ENCODE results near the gene NUP50.
A peak's percentile ranks its signal among the peaks of the same experiment; 100 is the strongest.

NUP50 gene

GRCh38 chr22:45131749-45132148, 32.0 kb upstream of the NUP50 start:
- Histone ChIP-seq H2BK5ac (ENCODE audit: low read depth, low read length, poor library complexity, severe bottlenecking) (no peak overlapping the region), H3K14ac (ENCODE audit: low read length in 2 of 2) (no peak overlapping the region), H2BK120ac (ENCODE audit: low read depth, low read length) (no peak overlapping the region), H3K9me3 (ENCODE audit: control insufficient read depth, low read length) (peaks cover 14% of the 10 kb centered on the region), H2BK12ac (ENCODE audit: low read length in 2 of 2) (no peak overlapping the region), H2AFZ (ENCODE audit: low read depth, low read length) (no peak overlapping the region), H3K4me3 (ENCODE audit: insufficient read depth in 1 of 2, low read depth in 1 of 2, low read length in 2 of 2) (no peak overlapping the region), H3K4ac (ENCODE audit: low read depth in 1 of 2, low read length in 2 of 2) (no peak overlapping the region), H3K9ac (ENCODE audit: low read length) (no peak overlapping the region), H3K4me2 (ENCODE audit: low read length, poor library complexity, severe bottlenecking) (no peak overlapping the region), H3K36me3 (ENCODE audit: control insufficient read depth in 1 of 2, insufficient read depth in 2 of 2, low read depth in 1 of 2, low read length in 2 of 2) (peaks cover 12 to 33% of the 10 kb centered on the region in 2 experiments), H3K27me3 (ENCODE audit: control insufficient read depth in 1 of 2, insufficient read depth in 1 of 2, low read length in 2 of 2) (no peaks in the 10 kb centered on the region), H3K23ac (ENCODE audit: low read length in 2 of 2) (no peak overlapping the region), H2BK15ac (ENCODE audit: low read depth, poor library complexity, severe bottlenecking) (no peak overlapping the region), H3K18ac (ENCODE audit: low read depth in 1 of 2, low read length in 2 of 2) (no peak overlapping the region), H3K79me1 (replicated peaks; ENCODE audit: low read length, poor library complexity, severe bottlenecking) (peaks cover 8% of the 10 kb centered on the region), H4K91ac (ENCODE audit: low read length) (no peak overlapping the region), H3K27ac (ENCODE audit: low read length, poor library complexity, severe bottlenecking) (no peak overlapping the region), H4K8ac (ENCODE audit: low read length) (no peak overlapping the region), H2AK5ac (ENCODE audit: low read length, severe bottlenecking) (no peak overlapping the region), H3K4me1 (ENCODE audit: control insufficient read depth, insufficient read depth, low read depth, low read length) (peaks cover 4% of the 10 kb centered on the region)
- no peak for DNase-seq
- WGBS: 95% methylated on average over 3 of the region's 3 CpGs

GRCh38 chr22:45134313-45134712, 29.4 kb upstream of the NUP50 start:
- Histone ChIP-seq H3K27me3 (ENCODE audit: control insufficient read depth in 1 of 2, insufficient read depth in 1 of 2, low read length in 2 of 2) (no peaks in the 10 kb centered on the region), H3K23ac (ENCODE audit: low read length in 2 of 2) (no peak overlapping the region)

GRCh38 chr22:45136594-45136993, 27.1 kb upstream of the NUP50 start:
- WGBS: no CpG with 5 or more reads among the region's 2 CpGs

More at GRCh38 chr22:45134313-45134712, 29.4 kb upstream of the NUP50 start:
- no peak overlapping the region for H3K27ac ChIP-seq (ENCODE audit: low read length, poor library complexity, severe bottlenecking)
- H2BK5ac ChIP-seq (ENCODE audit: low read depth, low read length, poor library complexity, severe bottlenecking): no peak overlapping the region
- no peak overlapping the region for H3K4me2 ChIP-seq (ENCODE audit: low read length, poor library complexity, severe bottlenecking)
- H3K14ac ChIP-seq (ENCODE audit: low read length in 2 of 2): no peak overlapping the region
- DNase-seq: no peak
- no peak overlapping the region for H2AFZ ChIP-seq (ENCODE audit: low read depth, low read length)
- no peak overlapping the region for H2BK12ac ChIP-seq (ENCODE audit: low read length in 2 of 2)
- H3K4me3 ChIP-seq (ENCODE audit: insufficient read depth in 1 of 2, low read depth in 1 of 2, low read length in 2 of 2): peak overlapping the region in 1 of 2 experiments; percentile 23
- H3K9me3 ChIP-seq (ENCODE audit: control insufficient read depth, low read length): peaks cover 14% of the 10 kb centered on the region
- no peak overlapping the region for H3K18ac ChIP-seq (ENCODE audit: low read depth in 1 of 2, low read length in 2 of 2)
- H3K4ac ChIP-seq (ENCODE audit: low read depth in 1 of 2, low read length in 2 of 2): no peak overlapping the region
- no peak overlapping the region for H2BK120ac ChIP-seq (ENCODE audit: low read depth, low read length)
- H4K91ac ChIP-seq (ENCODE audit: low read length): peak overlapping the region; percentile 46
- no peak overlapping the region for H2AK5ac ChIP-seq (ENCODE audit: low read length, severe bottlenecking)
- peaks cover 12 to 38% of the 10 kb centered on the region in 2 experiments for H3K36me3 ChIP-seq (ENCODE audit: control insufficient read depth in 1 of 2, insufficient read depth in 2 of 2, low read depth in 1 of 2, low read length in 2 of 2)
- H2BK15ac ChIP-seq (ENCODE audit: low read depth, poor library complexity, severe bottlenecking): no peak overlapping the region
- H3K4me1 ChIP-seq (ENCODE audit: control insufficient read depth, insufficient read depth, low read depth, low read length): no peaks in the 10 kb centered on the region
- H4K8ac ChIP-seq (ENCODE audit: low read length): no peak overlapping the region
- H3K79me1 ChIP-seq (replicated peaks; ENCODE audit: low read length, poor library complexity, severe bottlenecking): peaks cover 8% of the 10 kb centered on the region
- 96% methylated on average over 5 of the region's 5 CpGs for WGBS
- H3K9ac ChIP-seq (ENCODE audit: low read length): no peak overlapping the region

DNA sequence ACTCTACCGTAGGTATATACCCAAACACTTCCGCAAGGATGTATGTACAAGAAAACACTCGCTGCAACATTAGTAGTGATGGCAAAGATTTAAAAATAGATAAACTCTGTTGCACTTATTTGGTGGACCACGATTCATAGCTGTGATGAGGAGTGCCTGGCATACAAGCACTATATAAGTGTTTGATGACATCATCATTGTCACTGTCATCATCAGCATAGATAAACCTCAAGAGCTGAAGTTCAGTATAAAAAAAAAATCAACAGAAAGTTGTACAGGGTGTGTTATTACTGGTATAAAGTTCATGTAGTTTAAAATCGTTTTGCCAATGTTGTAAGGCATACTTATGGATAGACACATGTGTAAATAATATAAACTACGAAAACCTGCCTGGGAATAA, 24.0 kb upstream of the NUP50 start:
- no peak overlapping the region for H3K23ac ChIP-seq (ENCODE audit: low read length in 2 of 2)
- peaks cover 10% of the 10 kb centered on the region for H3K9me3 ChIP-seq (ENCODE audit: control insufficient read depth, low read length)
- no peak overlapping the region for H2AK5ac ChIP-seq (ENCODE audit: low read length, severe bottlenecking)
- H3K14ac ChIP-seq (ENCODE audit: low read length in 2 of 2): no peak overlapping the region
- H3K4me1 ChIP-seq (ENCODE audit: control insufficient read depth, insufficient read depth, low read depth, low read length): no peaks in the 10 kb centered on the region
- no peak overlapping the region for H2BK120ac ChIP-seq (ENCODE audit: low read depth, low read length)
- no peak overlapping the region for H4K91ac ChIP-seq (ENCODE audit: low read length)
- H3K36me3 ChIP-seq (ENCODE audit: control insufficient read depth in 1 of 2, insufficient read depth in 2 of 2, low read depth in 1 of 2, low read length in 2 of 2): peaks cover 0 to 18% of the 10 kb centered on the region in 2 experiments
- DNase-seq: no peak
- H3K27me3 ChIP-seq (ENCODE audit: control insufficient read depth in 1 of 2, insufficient read depth in 1 of 2, low read length in 2 of 2): no peaks in the 10 kb centered on the region
- H3K4ac ChIP-seq (ENCODE audit: low read depth in 1 of 2, low read length in 2 of 2): no peak overlapping the region
- H3K79me1 ChIP-seq (replicated peaks; ENCODE audit: low read length, poor library complexity, severe bottlenecking): peaks cover 21% of the 10 kb centered on the region
- H3K18ac ChIP-seq (ENCODE audit: low read depth in 1 of 2, low read length in 2 of 2): no peak overlapping the region
- no peak overlapping the region for H2BK5ac ChIP-seq (ENCODE audit: low read depth, low read length, poor library complexity, severe bottlenecking)
- H2BK12ac ChIP-seq (ENCODE audit: low read length in 2 of 2): no peak overlapping the region
- no peak overlapping the region for H3K9ac ChIP-seq (ENCODE audit: low read length)
- WGBS: 99% methylated on average over 6 of the region's 6 CpGs
- no peak overlapping the region for H3K27ac ChIP-seq (ENCODE audit: low read length, poor library complexity, severe bottlenecking)
- H4K8ac ChIP-seq (ENCODE audit: low read length): no peak overlapping the region
- H2BK15ac ChIP-seq (ENCODE audit: low read depth, poor library complexity, severe bottlenecking): no peak overlapping the region
- no peak overlapping the region for H2AFZ ChIP-seq (ENCODE audit: low read depth, low read length)
- H3K4me3 ChIP-seq (ENCODE audit: insufficient read depth in 1 of 2, low read depth in 1 of 2, low read length in 2 of 2): no peak overlapping the region
- no peak overlapping the region for H3K4me2 ChIP-seq (ENCODE audit: low read length, poor library complexity, severe bottlenecking)

More at GRCh38 chr22:45136594-45136993, 27.1 kb upstream of the NUP50 start:
- no peak overlapping the region for H3K23ac ChIP-seq (ENCODE audit: low read length in 2 of 2)
- no peaks in the 10 kb centered on the region for H3K4me1 ChIP-seq (ENCODE audit: control insufficient read depth, insufficient read depth, low read depth, low read length)
- peaks cover 14% of the 10 kb centered on the region for H3K9me3 ChIP-seq (ENCODE audit: control insufficient read depth, low read length)
- no peak overlapping the region for H3K27ac ChIP-seq (ENCODE audit: low read length, poor library complexity, severe bottlenecking)
- peaks cover 13% of the 10 kb centered on the region for H3K79me1 ChIP-seq (replicated peaks; ENCODE audit: low read length, poor library complexity, severe bottlenecking)
- H3K36me3 ChIP-seq (ENCODE audit: control insufficient read depth in 1 of 2, insufficient read depth in 2 of 2, low read depth in 1 of 2, low read length in 2 of 2): peaks cover 12 to 38% of the 10 kb centered on the region in 2 experiments
- H4K8ac ChIP-seq (ENCODE audit: low read length): no peak overlapping the region
- H3K14ac ChIP-seq (ENCODE audit: low read length in 2 of 2): no peak overlapping the region
- no peak overlapping the region for H3K18ac ChIP-seq (ENCODE audit: low read depth in 1 of 2, low read length in 2 of 2)
- no peak overlapping the region for H3K4me2 ChIP-seq (ENCODE audit: low read length, poor library complexity, severe bottlenecking)
- H2BK5ac ChIP-seq (ENCODE audit: low read depth, low read length, poor library complexity, severe bottlenecking): no peak overlapping the region
- no peak overlapping the region for H2BK12ac ChIP-seq (ENCODE audit: low read length in 2 of 2)
- H3K27me3 ChIP-seq (ENCODE audit: control insufficient read depth in 1 of 2, insufficient read depth in 1 of 2, low read length in 2 of 2): no peaks in the 10 kb centered on the region
- H3K9ac ChIP-seq (ENCODE audit: low read length): no peak overlapping the region
- no peak overlapping the region for H2AK5ac ChIP-seq (ENCODE audit: low read length, severe bottlenecking)
- no peak overlapping the region for H2BK15ac ChIP-seq (ENCODE audit: low read depth, poor library complexity, severe bottlenecking)
- no peak overlapping the region for H3K4ac ChIP-seq (ENCODE audit: low read depth in 1 of 2, low read length in 2 of 2)
- no peak overlapping the region for H3K4me3 ChIP-seq (ENCODE audit: insufficient read depth in 1 of 2, low read depth in 1 of 2, low read length in 2 of 2)
- H4K91ac ChIP-seq (ENCODE audit: low read length): no peak overlapping the region
- no peak overlapping the region for H2AFZ ChIP-seq (ENCODE audit: low read depth, low read length)
- H2BK120ac ChIP-seq (ENCODE audit: low read depth, low read length): no peak overlapping the region
- no peak for DNase-seq

Data from mesenchymal stem cell (in vitro differentiated cells and primary cell).